Ovary (tissue), 3 donors: Measurements from ENCODE around the gene TBCD.

Experiments
- CTCF ChIP-seq, 3 donors: fragments of 450-650 bp in 2 of 3; fragments of 200-600 bp in 1 of 3; IDR thresholded peaks; one replicate each; pipeline versions ENCODE4 v1.5.1 to v1.8.0; 2016 to 2022; ENCODE audit warnings: antibody characterized with exemption in 3 of 3, mild to moderate bottlenecking in 1 of 3
- POLR2A ChIP-seq: fragments of 450-650 bp; IDR thresholded peaks from one replicate; pipeline ENCODE4 v1.6.1; 2017; ENCODE audit warnings: antibody characterized with exemption, mild to moderate bottlenecking, moderate library complexity
- donor health status: DM: no; HTN: no; CAD: no.

GRCh38 chr17:82872591-82873520, 121.0 kb downstream of the TBCD start:
- TF ChIP-seq CTCF (IDR thresholded peaks at IDR 0.05) = no peak
- no peak for TF ChIP-seq POLR2A
